Right hindlimb (tissue), 1 donor: Measurements from ENCODE around the gene UBE2G2.

Source experiments
- DNase-seq: peaks from one replicate; pipeline ENCODE4 v3.0.0-alpha.2; 2018

The UBE2G2 gene

DNA sequence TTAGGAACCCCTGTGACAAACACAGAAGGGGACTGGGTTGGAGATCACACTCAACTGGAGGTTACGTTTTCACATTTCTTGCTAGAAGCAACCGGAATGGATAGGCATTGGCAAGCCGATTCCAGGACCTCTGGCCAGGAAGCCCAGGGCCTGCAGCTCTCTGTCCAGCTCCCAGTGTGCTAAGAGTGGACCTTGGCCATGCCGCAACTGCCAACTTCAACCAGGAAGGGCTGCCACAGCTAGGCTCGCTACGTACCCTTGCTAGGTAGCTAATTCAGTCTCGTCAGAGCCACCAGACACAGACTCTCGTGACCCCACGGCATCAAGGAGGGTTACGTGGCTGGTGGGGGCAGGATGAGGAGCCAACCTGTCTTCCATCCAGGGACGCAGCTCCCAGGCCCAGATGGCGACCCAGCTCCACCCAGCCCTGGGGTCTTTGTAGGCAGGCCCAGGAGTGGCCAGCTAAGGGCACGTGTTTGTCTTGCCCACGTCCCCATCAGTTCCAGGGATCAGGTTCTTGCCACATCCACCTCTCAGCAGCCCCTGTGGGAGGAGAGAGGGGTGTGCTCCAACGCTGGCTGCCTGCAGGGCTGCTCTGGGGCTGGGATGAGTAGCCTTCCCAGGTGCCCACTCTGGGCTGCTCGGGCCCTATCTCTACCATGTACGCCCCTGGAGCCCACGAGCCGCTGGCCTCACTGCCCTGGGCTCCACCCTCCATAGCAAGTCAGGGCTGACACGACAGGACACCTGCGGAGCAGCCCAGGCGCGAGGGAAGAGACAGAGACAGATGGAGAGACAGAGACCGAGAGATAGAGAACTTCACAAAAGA lies 39.2 kb downstream of the UBE2G2 start:
- no peak for DNase-seq

DNA sequence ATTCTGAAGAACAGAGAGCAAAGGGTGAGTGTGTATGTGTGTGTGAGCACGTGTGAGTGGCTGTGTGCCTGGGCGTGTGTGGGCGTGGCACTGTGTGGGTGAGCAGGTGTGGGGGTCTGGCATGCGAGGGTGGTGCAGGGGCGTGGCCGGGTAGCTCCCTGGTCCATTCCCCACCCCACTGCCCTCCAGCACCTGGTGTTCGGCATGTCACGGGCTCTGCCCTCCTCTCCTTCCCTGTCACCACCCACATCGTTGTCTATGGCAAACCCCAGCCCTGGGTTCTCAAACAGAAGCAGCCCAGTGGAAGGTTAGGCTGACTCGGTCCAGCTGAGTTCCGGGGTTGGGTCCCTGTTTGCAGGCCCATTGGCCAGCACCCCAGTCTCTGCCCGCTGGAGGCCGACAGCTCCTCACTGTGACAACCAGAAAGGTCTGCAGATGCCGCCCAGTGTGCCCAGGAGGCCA lies 39.8 kb downstream of the UBE2G2 start:
- no peak for DNase-seq

DNA sequence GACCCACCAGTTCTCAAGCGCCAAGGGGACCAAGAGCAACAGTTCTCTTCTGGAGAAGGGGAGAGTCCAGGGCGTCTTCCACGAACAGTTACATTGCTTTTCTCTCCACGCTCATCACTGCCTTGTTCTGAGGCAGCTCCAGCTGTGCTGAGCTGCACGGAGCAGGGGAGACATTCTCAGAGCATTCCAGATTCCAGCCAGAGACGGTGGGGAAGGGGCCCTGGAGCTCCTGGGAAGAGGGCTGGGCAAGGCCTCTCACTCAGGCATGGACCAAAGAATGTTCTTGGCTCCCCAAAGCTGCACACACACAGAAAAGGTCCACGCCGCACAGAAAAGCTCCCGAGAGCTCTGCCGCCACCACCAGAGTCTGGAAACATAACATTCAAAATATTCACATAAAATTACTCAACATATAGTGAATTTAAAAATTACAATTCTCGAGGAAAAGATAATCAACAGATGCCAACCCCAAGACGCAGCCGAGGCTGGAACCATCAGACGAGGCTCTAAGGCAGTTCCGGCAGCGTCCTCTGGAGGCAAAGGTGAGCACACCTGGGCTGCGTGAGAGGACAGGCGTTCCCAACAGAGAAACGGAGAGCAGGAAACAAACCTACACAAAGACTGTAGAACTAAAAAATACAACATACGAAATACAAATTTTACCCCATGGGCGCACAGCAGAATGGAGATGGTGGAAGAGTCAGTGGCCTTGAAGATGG lies 40.5 kb downstream of the UBE2G2 start:
- no peak for DNase-seq

DNA sequence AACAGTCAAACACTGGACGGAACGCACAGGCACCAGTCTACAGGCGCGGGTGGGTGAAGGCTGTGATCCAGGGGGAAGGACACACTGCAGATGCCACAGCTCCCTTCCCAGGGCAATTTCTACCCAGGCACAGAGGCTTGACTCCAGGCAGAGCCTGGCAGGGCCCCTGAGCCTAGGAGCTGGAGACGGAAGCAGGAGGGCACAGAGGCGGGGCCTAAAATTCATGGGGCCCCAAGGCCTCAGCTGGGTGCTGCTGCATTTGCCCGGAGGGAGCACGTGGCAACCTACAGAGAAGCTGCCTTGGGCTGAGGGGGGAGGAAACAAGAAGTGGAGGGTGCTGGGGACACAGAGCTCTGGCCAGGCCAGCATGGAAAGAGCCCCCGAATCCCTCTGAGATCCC lies 41.2 kb downstream of the UBE2G2 start:
- DNase-seq = no peak

DNA sequence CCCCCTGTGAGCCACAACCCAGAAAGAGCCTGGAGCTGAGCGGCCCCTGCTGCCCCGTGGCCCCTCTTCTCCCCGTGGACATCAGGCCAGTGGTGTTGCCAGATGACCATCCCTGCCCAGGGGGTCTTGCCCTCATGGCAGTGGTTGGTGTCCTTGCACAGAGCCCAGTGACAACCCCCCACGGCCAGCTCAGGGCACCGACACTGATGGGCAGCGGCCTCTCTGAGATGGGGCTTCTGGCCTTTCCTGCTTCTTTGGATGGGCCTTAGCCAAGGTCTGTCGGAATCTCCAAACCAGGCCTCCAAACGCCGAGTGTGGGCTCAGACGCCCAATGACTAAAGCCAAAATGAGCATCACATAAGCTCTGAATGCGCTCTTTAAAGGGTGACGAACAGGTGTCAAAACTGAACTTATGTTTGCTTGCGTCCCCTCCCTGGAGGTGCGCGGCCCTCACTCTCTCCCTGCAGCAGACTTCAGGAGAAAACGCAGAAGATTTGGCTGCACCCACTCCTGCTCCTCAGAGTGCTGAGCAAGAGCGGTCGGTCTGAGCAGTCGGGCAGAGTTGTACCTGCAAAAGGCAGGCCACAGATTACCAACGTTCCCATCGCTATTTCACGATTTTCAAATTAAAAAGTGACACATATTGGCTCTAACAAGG lies 41.9 kb downstream of the UBE2G2 start:
- no peak for DNase-seq

DNA sequence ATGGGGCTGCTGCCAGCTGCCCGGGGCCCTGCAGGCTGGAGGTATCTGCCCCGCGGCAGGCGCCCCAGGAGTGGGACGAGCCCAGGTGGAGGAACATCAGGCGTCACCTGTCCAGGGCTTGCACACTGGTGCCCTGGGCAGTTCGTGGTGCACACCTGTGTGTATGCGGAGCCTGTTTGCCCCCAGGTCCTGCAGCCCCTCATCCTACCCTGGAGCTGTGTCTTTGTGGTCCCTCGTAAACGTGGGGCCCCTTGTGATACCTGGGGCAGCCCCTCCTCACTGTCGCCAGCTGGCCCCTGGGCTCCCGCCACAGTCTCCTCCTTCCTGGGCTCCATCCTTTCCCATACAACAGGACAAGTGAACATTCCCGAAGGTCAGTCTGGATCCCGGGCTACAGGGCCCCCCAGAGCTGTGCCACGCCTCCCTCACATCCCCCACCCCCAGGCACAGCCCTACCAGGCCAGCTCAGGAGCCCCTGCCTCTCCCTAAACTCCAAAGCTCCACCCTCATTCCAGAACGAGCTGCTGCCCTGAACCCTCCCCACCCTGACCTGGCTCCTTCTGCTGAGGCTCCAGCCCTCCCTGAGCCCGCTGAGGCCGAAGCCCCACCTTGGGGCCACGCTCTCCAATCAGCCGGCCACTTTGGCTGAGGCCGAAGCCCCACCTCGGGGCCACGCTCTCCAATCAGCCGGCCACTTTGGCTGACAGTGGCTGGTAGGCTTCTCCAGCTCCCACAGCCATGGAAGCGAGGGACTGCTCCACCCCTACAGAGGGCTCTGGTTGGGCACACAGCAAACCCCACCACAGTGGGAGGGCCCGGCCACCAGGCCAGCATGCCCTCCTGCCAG lies 42.6 kb downstream of the UBE2G2 start:
- DNase-seq = no peak

DNA sequence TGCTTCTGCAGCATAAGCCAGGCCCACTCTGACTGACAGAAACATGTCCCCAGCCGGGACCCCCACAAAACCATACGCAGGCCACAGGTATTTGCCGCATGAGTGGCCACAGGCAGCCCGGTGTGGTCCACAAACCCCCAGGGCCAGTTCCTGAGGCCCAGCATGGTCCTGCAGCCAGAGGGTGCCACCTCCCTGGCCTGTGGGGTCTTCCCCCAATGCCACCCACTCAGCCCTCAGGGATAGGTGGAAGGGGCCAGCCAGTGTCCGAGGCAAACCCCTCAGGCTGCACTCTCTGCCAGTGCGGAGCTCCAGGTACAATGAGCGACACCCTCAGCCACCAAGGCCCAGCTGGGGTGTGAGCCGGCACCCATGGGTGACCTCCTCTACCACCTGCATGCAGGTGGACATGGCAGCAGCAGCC lies 43.5 kb downstream of the UBE2G2 start:
- no peak for DNase-seq

DNA sequence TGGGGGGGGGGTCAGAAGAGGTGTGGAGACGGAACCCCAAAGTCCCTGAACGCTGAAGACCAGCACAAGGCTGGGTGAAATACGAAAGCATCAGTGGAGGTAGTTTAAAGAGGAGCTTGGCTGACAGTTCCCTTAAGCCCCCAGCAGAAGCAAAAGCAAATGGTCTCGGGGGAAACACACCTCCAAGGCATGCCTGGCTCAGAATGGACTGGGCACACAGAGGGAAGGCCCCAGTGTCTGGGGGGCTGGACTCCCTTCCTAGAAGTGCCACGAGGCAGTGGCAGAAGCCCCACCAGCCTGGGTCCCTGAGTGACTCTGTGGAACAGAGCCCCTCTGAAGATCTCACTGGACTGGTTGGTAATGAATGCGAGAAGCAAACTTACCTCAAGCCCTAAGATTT lies 43.9 kb downstream of the UBE2G2 start:
- DNase-seq = no peak

DNA sequence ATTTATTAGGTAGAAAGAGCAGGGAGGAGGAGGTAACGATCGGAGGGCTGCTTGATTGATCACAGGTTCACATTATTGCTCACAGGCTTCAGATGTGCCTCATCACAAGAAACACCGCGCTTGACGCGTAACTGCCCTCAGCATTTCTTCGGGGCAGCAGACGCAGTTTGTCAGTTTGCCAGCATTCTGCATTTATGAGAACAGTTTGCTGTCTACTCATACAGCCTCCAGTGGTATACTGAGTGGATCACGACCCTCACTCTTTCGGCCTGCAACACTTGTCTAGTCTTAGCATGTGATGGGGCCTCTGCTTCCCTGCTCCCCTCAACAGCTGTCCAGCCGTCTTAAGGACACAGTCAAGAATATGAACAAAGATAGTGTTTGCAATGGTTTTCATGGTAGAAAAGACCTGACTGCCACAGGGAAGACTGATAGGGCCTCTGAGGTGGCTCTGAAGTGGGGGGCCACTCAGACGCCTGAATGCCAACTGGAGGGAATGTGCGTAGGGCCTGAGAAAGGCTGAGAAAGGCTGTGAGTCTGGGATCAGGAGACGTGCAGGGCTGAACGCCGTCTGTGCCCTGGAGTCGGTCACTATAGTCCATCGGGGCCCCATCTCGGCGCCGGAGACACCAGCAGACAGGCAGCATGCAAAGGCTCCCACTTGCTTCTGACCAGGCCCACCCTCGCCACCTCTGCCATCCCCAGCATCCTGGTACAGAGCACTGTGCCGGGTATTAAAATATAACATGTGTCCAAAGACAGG lies 45.0 kb downstream of the UBE2G2 start:
- no peak for DNase-seq

DNA sequence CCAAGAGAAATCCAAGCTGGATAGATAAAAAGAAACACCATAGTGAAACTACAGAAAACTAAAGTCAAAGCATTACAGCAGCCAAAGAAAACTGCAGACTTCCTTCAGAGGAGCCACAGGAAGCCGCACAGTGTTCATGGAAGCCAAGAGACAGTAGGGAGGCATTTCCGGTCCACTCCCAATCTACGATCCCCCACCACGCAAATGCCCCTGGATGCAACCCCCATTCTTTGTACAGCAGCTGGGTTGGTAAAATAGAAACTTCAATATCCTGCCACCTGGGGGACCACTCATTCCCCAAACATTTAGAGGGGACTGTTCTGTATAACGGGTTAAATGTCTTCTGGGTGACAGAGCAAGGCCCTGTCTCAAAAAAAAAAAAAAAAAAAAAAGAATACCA lies 46.4 kb downstream of the UBE2G2 start:
- DNase-seq = no peak

DNA sequence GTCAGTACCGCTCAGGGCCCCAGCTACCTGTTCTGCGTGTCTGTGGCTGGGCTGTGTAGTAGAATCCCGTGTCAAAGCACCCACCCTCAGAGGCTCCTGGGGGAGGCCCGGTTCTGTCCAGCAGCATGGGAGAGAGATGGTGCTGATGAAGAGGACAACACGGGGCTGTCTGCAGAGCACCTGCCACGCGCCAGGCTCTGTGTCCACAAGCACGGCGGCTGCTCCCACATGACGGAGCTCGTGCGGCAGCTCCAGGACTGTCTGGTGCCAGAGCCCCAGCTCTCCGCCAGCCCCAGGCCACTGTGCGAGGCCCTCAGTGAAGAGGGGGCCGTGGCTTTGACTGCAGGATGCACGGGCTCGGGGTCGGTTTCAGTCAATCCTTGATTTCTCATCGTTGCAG lies 48.3 kb downstream of the UBE2G2 start:
- DNase-seq = no peak

DNA sequence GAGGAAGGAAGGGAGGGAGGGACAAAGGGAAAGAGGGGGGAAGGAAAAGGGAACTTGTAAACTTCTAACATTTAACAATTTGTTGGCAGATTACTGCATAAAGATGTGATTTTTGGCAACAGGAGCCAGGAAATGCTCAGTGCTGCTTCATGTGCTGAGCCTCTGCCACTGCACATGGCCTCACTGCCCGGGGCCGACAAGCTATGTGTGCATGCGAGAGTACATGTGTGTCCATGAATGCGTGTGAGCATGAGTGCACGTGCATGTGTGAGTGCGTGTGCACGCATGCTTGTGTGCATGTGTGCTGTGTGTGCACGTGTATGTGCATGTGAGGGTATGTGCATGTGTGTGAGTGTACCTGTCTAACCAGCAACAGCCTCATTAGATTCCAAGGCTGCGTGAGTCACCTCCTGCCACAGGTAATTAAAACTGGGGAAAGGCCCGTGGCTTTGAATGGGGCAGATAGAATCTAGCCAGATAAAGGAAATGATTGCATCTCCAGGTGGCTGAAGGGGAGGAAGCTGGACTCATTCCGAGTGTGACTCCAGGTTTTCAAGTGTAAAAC lies 48.9 kb downstream of the UBE2G2 start:
- no peak for DNase-seq

DNA sequence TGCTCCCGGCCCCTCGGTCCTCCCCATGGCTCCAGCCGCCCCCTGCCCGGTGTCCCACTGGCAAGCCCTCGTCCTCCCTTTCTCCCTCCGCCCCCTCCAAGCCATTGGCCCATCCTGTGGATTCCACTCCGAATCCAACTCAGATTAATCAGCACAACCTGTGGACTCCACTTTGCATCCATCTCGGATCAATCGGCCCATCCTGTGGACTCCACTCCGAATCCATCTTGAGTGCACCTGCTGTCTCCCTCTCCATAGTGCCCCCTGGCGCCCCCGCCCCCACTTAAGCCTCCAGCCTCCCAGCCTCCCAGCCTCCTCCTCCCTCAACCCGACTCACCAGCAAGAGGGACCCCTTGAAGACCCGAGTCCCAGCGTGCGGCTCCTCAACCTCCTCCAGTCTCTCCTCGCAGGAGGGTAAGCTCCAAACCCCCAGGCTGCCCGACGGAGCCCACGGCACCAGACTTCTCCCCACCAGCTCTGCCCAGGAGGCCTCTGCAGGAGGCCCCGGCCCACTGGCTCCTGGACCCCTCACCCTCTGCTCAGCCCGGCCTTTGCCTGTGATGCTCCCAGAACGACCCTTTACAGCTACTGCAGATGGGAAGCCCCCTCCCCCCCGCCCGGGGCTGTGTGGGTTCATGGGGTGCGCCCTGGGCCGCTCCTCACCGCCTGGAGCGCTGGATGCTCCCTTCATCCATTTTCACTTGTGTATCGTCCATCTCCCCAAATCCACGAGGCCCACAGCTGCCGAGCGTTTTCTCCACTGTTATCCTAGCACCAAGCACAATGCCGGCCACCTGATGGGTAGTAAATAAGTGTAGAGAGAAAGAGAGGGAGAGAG lies 49.6 kb downstream of the UBE2G2 start:
- DNase-seq = no peak

DNA sequence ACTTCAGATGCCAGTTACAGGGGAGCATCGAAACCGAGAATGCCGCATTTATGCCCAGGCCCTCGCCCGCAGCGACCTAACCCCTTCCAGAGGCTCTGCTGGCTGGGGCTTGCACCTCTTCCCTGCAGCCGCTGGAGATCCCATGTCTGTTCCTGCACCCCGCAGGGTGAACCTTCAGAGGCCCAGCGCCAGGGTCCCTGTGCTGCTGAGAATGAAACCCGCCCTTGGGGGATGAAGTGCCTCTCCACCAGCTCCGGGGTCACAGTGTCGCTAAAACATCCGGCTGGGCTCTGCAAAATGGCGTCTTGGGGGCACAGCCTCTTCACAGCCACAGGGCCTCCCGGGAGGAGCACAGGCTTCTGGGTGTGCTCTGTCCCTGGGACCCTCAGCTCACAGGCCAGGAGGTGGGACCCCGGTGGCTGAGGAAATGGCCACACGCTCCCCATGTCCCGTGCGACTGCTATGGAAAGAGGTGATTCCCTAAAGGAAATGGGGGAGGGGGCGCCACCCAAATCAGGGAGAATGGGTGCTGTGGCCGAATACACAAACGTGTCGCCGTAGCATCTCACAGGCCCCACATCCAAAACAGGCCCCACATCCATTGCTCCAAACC lies 50.3 kb downstream of the UBE2G2 start:
- no peak for DNase-seq

DNA sequence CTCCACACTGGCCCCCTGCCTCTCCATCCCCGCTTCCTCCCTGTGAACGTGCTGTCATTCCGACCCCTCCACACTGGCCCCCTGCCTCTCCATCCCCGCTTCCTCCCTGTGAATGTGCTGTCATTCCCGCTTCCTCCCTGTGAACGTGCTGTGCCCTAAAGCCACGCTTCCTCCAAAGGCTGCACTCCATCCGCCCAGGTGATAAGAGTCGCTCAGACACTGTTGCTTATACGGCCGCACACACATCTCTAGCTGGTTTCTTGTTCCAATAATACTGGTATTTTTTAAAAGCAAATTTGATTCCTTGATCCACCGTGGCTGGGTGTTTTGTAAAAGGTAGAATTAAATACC lies 51.0 kb downstream of the UBE2G2 start:
- DNase-seq = no peak

DNA sequence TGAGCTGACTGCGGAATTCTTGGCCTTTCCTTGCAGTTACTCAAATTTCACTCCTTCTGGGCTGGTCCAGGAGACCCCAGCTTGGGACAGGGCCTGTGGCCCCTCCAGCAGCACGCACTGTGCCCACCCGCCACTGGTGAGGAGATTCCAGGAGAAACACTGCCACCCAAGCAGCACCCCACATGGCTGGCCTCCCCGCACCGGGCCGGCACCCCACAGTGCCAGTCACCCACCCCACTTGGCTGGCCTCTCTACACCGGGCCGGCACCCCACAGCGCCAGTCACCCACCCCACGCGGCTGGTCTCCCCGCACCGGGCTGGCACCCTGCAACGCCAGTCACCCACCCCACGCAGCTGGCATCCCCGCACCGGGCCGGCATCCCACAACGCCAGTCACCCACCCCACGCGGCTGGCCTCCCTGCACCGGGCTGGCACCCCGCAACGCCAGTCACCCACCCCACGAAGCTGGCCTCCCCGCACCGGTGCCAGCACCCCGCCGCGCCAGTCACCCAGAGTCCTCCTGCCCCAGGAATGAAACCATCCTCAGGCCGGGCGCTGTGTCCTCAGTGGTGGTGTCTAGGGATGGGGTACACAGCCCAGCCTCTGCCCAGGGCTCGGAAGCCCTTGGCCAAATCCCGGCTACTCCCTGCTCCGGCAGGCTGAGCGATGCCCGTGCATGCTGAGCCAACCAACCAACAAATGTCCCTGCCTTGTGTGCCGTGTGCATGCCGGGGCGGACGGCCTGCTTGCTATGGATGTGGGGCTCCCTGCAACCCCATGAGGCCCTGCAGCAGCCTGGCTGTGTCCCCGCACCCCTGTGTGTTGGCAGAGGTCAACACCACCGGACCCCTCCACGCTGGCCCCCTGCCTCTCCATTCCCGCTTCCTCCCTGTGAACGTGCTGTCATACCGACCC lies 51.6 kb downstream of the UBE2G2 start:
- DNase-seq = no peak

DNA sequence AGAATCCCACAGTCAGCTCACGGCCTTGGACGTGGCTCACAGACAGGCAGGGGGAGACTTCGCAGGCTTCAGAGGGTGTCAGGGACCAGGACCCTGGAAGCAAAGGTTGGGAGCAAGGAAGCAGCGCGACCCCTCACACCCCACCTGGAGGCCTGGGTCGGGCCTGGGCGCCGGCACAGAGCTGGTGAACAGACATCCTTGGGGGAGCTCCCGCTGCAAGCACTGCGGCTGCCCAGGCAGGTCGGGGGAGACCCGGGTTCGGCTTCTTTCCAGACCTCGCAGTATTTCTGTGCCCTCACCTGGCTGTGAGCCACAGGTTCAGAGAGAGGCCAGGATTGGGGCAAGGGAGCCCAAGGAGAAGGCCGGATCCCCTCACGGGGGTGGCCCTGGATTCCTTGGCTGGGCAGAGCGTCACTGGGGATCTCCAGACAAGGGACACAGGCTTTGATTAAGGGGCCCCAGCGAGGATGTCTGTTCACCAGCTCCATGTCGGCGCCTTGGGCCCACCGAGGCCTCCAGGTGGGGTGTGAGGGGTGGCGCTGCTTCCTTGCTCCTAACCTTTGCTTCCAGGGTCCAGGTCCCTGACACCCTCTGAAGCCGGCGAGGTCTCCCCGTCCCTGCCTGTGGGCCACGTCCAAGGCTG lies 52.4 kb downstream of the UBE2G2 start:
- no peak for DNase-seq

DNA sequence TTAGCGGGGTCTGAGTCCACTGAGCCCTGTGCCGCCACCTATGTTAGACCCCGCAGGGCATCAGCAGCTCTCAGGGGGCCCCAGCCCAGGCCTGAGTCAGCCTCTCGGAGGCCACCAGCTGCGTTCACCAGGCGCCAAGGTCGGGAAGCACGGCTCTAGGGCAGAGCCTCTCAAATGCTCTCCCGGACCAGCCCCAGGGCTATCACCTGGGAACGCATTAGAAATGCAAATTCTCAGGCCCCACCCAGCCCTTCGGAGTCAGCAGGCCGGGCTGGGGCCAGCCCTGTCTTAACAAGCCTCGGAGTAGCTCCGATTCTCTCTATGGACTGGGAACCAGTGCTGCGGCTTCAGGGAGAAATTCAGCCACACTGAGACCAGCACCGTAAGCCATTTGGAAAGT lies 53.0 kb downstream of the UBE2G2 start:
- no peak for DNase-seq
